HepG2 (cell line): ENCODE measurements around the gene ACADS. TPM values are rescaled to one million over a fixed set of nuclear protein-coding genes. Genes with fewer than 3 reads are reported as not detected.

Experiments used
- HNRNPLL ChIP-seq: fragments of 200-400 bp; formaldehyde crosslinking; IDR thresholded peaks from 2 replicates; pipeline ENCODE4 v1.6.1; 2017; ENCODE audit warnings: mild to moderate bottlenecking, low read depth, low read length; ENCODE audit not compliant: poor library complexity, severe bottlenecking
- MXI1 ChIP-seq: IDR thresholded peaks from 3 replicates; pipeline ENCODE4 v1.6.1; 2012; ENCODE audit warnings: low read depth, low read length, inconsistent platforms, borderline replicate concordance
- ZNF563 ChIP-seq: sonication (generic); formaldehyde crosslinking; IDR thresholded peaks from 2 replicates; pipeline ENCODE4 v1.8.0; 2022; ENCODE audit warnings: mild to moderate bottlenecking, moderate library complexity, missing genetic modification reagents
- ZNF615 ChIP-seq: sonication (generic); formaldehyde crosslinking; IDR thresholded peaks from 2 replicates; pipeline ENCODE4 v1.5.0; 2020; ENCODE audit warnings: mild to moderate bottlenecking, missing genetic modification reagents, borderline replicate concordance
- ZNF616 ChIP-seq: sonication (generic); formaldehyde crosslinking; IDR thresholded peaks from 2 replicates; pipeline ENCODE4 v1.5.0; 2020; ENCODE audit warnings: low read depth, mild to moderate bottlenecking, missing genetic modification reagents
- polyA plus RNA-seq, 8 experiments: library from polyadenylated mRNA; depleted of rRNA in 3 of 8; stranded (reverse) in 7 of 8; unstranded in 1 of 8; fragments of >200 nt; fragmentation: Illumina TruSeq in 4 of 8; extraction: Trizol in 4 of 8; gene quantifications; 2 replicates each; pipeline versions ENCODE4 v1.2.1 to v1.2.3, GENCODE V29; 2011 to 2016; ENCODE audit warnings: low read depth in 4 of 8, missing spikeins in 1 of 8, mixed read lengths in 1 of 8; ENCODE audit not compliant: insufficient read depth in 1 of 8
- total RNA-seq, 5 experiments: library from RNA; depleted of rRNA; stranded (reverse); fragments of >200 nt; fragmentation: Illumina TruSeq; extraction: Trizol; gene quantifications; 2 replicates each; pipeline ENCODE4 v1.2.3, GENCODE V29; 2016; ENCODE audit warnings: low read depth in 1 of 5
- TF ChIP-seq, protein P1 (sequence below): sonication (generic); formaldehyde crosslinking; IDR thresholded peaks from 2 replicates; pipeline ENCODE4 v1.4.0; 2020; ENCODE audit warnings: missing genetic modification reagents, borderline replicate concordance
- TF ChIP-seq, protein P2 (sequence below): sonication (generic); formaldehyde crosslinking; conservative IDR thresholded peaks from 2 replicates; pipeline ENCODE4 v1.4.0; 2020; ENCODE audit warnings: missing genetic modification reagents
- TF ChIP-seq, protein P3 (sequence below): sonication (generic); formaldehyde crosslinking; IDR thresholded peaks from 2 replicates; pipeline ENCODE4 v1.8.0; 2022; ENCODE audit warnings: mild to moderate bottlenecking, missing genetic modification reagents
- TF ChIP-seq, protein P4 (sequence below): sonication (generic); formaldehyde crosslinking; IDR thresholded peaks from 2 replicates; pipeline ENCODE4 v1.8.1; 2023; ENCODE audit warnings: missing genetic modification reagents, inconsistent platforms, borderline replicate concordance

Gene ACADS
- total and polyA plus RNA-seq, 2 of the 13 experiments (the other 11 are each of a cell fraction or from before 2014, with no cell fraction given) = 17.4 to 27.7 TPM

DNA sequence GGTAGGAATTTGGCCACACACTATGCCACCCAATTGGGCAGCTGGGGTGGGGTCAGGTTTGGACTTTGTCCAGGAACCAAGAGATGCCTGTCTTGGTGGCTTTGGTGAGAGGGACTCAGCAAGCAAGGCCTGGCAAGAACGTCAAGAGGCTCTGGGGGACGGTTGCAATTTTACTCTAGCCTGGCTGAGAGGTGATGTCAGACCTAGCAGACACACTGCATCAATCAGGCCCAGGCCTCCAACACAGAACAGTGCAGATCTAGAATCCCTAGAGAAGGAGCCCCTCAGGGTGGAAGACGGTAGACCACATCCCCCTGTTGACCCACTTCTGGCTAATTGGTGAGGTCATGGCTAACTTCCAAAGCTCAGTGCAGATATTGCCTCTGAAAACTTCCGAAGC, 17.0 kb upstream of the ACADS start (continued):
- TF ChIP-seq, protein P1, sequence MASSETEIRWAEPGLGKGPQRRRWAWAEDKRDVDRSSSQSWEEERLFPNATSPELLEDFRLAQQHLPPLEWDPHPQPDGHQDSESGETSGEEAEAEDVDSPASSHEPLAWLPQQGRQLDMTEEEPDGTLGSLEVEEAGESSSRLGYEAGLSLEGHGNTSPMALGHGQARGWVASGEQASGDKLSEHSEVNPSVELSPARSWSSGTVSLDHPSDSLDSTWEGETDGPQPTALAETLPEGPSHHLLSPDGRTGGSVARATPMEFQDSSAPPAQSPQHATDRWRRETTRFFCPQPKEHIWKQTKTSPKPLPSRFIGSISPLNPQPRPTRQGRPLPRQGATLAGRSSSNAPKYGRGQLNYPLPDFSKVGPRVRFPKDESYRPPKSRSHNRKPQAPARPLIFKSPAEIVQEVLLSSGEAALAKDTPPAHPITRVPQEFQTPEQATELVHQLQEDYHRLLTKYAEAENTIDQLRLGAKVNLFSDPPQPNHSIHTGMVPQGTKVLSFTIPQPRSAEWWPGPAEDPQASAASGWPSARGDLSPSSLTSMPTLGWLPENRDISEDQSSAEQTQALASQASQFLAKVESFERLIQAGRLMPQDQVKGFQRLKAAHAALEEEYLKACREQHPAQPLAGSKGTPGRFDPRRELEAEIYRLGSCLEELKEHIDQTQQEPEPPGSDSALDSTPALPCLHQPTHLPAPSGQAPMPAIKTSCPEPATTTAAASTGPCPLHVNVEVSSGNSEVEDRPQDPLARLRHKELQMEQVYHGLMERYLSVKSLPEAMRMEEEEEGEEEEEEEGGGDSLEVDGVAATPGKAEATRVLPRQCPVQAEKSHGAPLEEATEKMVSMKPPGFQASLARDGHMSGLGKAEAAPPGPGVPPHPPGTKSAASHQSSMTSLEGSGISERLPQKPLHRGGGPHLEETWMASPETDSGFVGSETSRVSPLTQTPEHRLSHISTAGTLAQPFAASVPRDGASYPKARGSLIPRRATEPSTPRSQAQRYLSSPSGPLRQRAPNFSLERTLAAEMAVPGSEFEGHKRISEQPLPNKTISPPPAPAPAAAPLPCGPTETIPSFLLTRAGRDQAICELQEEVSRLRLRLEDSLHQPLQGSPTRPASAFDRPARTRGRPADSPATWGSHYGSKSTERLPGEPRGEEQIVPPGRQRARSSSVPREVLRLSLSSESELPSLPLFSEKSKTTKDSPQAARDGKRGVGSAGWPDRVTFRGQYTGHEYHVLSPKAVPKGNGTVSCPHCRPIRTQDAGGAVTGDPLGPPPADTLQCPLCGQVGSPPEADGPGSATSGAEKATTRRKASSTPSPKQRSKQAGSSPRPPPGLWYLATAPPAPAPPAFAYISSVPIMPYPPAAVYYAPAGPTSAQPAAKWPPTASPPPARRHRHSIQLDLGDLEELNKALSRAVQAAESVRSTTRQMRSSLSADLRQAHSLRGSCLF = no peak
- no peak for TF ChIP-seq MXI1
- TF ChIP-seq ZNF563 (CRISPR knock-in tag) = no peak
- no peak for TF ChIP-seq ZNF615 (CRISPR knock-in tag)
- TF ChIP-seq, protein P2, sequence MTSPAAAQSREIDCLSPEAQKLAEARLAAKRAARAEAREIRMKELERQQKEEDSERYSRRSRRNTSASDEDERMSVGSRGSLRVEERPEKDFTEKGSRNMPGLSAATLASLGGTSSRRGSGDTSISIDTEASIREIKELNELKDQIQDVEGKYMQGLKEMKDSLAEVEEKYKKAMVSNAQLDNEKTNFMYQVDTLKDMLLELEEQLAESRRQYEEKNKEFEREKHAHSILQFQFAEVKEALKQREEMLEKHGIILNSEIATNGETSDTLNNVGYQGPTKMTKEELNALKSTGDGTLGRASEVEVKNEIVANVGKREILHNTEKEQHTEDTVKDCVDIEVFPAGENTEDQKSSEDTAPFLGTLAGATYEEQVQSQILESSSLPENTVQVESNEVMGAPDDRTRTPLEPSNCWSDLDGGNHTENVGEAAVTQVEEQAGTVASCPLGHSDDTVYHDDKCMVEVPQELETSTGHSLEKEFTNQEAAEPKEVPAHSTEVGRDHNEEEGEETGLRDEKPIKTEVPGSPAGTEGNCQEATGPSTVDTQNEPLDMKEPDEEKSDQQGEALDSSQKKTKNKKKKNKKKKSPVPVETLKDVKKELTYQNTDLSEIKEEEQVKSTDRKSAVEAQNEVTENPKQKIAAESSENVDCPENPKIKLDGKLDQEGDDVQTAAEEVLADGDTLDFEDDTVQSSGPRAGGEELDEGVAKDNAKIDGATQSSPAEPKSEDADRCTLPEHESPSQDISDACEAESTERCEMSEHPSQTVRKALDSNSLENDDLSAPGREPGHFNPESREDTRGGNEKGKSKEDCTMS (CRISPR knock-in tag) = no peak
- TF ChIP-seq, protein P3, sequence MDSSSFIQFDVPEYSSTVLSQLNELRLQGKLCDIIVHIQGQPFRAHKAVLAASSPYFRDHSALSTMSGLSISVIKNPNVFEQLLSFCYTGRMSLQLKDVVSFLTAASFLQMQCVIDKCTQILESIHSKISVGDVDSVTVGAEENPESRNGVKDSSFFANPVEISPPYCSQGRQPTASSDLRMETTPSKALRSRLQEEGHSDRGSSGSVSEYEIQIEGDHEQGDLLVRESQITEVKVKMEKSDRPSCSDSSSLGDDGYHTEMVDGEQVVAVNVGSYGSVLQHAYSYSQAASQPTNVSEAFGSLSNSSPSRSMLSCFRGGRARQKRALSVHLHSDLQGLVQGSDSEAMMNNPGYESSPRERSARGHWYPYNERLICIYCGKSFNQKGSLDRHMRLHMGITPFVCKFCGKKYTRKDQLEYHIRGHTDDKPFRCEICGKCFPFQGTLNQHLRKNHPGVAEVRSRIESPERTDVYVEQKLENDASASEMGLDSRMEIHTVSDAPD (CRISPR knock-in tag) = no peak
- TF ChIP-seq HNRNPLL = no peak
- TF ChIP-seq, protein P4, sequence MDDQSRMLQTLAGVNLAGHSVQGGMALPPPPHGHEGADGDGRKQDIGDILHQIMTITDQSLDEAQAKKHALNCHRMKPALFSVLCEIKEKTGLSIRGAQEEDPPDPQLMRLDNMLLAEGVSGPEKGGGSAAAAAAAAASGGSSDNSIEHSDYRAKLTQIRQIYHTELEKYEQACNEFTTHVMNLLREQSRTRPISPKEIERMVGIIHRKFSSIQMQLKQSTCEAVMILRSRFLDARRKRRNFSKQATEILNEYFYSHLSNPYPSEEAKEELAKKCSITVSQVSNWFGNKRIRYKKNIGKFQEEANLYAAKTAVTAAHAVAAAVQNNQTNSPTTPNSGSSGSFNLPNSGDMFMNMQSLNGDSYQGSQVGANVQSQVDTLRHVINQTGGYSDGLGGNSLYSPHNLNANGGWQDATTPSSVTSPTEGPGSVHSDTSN (CRISPR knock-in tag) = no peak
- TF ChIP-seq ZNF616 (CRISPR knock-in tag) = no peak
